PC-9 (cell line): ENCODE data around the gene TBC1D14. TPM values are rescaled to one million over a fixed set of nuclear protein-coding genes. Genes with fewer than 3 reads are reported as not detected.

ENCODE experiments used
- BruUV-seq: library from RNA; stranded (reverse); fragments of 400-500 nt; replicated peaks from 2 replicates; lab custom pipeline; 2021; lab: Mats Ljungman, UMichigan
- CTCF ChIA-PET: fragments of 300-600 bp; sonication (Branson Sonifier 250); formaldehyde crosslinking; loops from one replicate; lab custom pipeline; 2022; ENCODE audit warnings: antibody characterized with exemption; lab: Charles Lee
- POLR2A ChIA-PET: fragments of 300-600 bp; sonication (Branson Sonifier 250); formaldehyde crosslinking; loops from one replicate; lab custom pipeline; 2022; ENCODE audit warnings: antibody characterized with exemption; ENCODE audit not compliant: unreplicated experiment; lab: Charles Lee
- DNase-seq, 2 experiments: peaks; one replicate each; pipeline versions ENCODE4 v3.0.0 to v3.0.0-alpha.2; 2015 to 2022; ENCODE audit warnings: mixed read lengths in 1 of 2
- H2AFZ ChIP-seq: fragments of 200-600 bp; sonication (generic); 2 replicates; pipeline ENCODE4 v1.8.1; 2017; ENCODE audit warnings: antibody characterized with exemption
- H3F3A ChIP-seq: fragments of 200-600 bp; sonication (generic); 2 replicates; pipeline ENCODE4 v1.8.1; 2017; ENCODE audit warnings: antibody characterized with exemption, mild to moderate bottlenecking, low read depth; ENCODE audit not compliant: insufficient read depth
- H3K27ac ChIP-seq: fragments of 200-600 bp; sonication (generic); 2 replicates; pipeline ENCODE4 v1.6.1; 2016; ENCODE audit warnings: mixed run types
- H3K27me3 ChIP-seq: fragments of 200-600 bp; sonication (generic); 2 replicates; pipeline ENCODE4 v1.6.1; 2016; ENCODE audit warnings: low read depth, mixed run types; ENCODE audit not compliant: insufficient read depth
- H3K36me3 ChIP-seq: fragments of 200-600 bp; sonication (generic); 2 replicates; pipeline ENCODE4 v1.6.1; 2016; ENCODE audit warnings: low read depth, mixed run types
- H3K4me1 ChIP-seq: fragments of 200-600 bp; sonication (generic); replicated peaks from 2 replicates; pipeline ENCODE4 v1.6.1; 2016; ENCODE audit warnings: mixed run types; ENCODE audit not compliant: insufficient read depth
- H3K4me2 ChIP-seq: fragments of 200-600 bp; sonication (generic); 2 replicates; pipeline ENCODE4 v1.6.1; 2017; ENCODE audit warnings: mixed run types
- H3K4me3 ChIP-seq: fragments of 200-600 bp; sonication (generic); 2 replicates; pipeline ENCODE4 v1.6.1; 2016; ENCODE audit warnings: mixed run types
- H3K79me2 ChIP-seq: fragments of 200-600 bp; sonication (generic); 2 replicates; pipeline ENCODE4 v1.6.1; 2017; ENCODE audit warnings: low read depth, mixed run types
- H3K9me2 ChIP-seq: fragments of 200-600 bp; sonication (generic); 2 replicates; pipeline ENCODE4 v1.8.1; 2017; ENCODE audit warnings: mild to moderate bottlenecking; ENCODE audit not compliant: insufficient read depth
- H3K9me3 ChIP-seq: fragments of 200-600 bp; sonication (generic); 2 replicates; pipeline ENCODE4 v1.8.1; 2016; ENCODE audit warnings: low read depth; ENCODE audit not compliant: insufficient read depth
- H4K20me1 ChIP-seq: fragments of 200-600 bp; sonication (generic); 2 replicates; pipeline ENCODE4 v1.8.1; 2017; ENCODE audit not compliant: insufficient read depth
- EZH2 ChIP-seq: fragments of 200-600 bp; sonication (generic); IDR thresholded peaks from 2 replicates; pipeline ENCODE4 v1.8.0; 2017; ENCODE audit warnings: antibody characterized with exemption, low read depth
- intact Hi-C: fragments of 100-400 bp; cut with micrococcal nuclease; formaldehyde crosslinking; loops from one replicate; pipeline ENCODE4 v1.10.0; 2022; ENCODE audit not compliant: unreplicated experiment
- total RNA-seq: library from RNA; stranded (reverse); gene quantifications from 2 replicates; pipeline ENCODE4 v1.2.3, GENCODE V29; 2021
- TF ChIP-seq, protein P1 (sequence below): fragments of 200-600 bp; sonication (generic); conservative IDR thresholded peaks from 2 replicates; pipeline ENCODE4 v1.6.1; 2017; ENCODE audit warnings: mixed run types, antibody characterized with exemption, mild to moderate bottlenecking, moderate library complexity

The TBC1D14 gene
- total RNA-seq, 1 experiment from 2014 or later, result 46.2 TPM

DNA sequence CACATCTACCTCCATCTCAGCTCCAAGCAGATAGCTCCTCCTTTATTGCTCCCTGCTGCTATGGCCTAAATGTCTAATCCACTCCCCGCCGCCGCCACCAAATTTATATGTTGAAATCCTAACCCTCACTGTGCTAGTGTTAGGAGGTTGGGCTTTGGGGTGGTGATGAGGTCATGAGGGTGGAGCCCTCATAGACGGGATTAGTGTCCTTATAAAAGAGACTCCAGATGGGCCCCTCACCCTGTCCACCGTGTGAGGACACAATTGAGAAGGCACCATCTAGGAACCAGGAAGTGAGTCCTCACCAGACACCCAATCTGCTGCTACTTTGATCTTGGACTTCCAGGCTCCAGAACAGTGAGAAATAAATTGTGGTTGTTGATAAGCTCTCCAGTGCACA is 13.6 kb upstream of the TBC1D14 start:
- CTCF ChIA-PET, result no interaction called here

DNA sequence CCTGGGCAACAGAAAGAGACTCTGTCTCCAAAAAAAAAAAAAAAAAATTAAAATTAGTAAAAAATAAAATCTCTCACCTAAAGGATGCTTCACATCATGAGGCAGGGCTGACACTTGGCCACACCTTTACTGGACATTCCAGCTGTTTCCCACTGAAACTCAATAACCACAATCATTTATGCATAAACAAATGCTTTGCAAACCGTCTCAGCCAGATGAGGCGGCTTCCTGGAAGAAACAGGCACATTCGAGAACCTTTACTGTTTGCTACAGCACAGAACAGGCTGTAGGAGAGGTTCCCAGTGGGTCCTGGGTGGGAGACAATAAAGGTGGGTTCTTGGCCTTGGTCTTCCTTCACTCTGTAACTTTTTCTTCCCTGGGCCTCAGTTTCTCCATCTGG is 10.9 kb upstream of the TBC1D14 start:
- no peaks in the 10 kb centered on the region for H3K36me3 ChIP-seq
- no peaks in the 10 kb centered on the region for H3K9me3 ChIP-seq
- ChIA-PET POLR2A (interaction anchor here (0.6 kb wide), 1 partner anchor 15 kb away, joined by 7 read pairs; no protein-coding TSS in a partner anchor), CTCF (no interaction called here)
- TF ChIP-seq EZH2, result no peak
- TF ChIP-seq, protein P1, sequence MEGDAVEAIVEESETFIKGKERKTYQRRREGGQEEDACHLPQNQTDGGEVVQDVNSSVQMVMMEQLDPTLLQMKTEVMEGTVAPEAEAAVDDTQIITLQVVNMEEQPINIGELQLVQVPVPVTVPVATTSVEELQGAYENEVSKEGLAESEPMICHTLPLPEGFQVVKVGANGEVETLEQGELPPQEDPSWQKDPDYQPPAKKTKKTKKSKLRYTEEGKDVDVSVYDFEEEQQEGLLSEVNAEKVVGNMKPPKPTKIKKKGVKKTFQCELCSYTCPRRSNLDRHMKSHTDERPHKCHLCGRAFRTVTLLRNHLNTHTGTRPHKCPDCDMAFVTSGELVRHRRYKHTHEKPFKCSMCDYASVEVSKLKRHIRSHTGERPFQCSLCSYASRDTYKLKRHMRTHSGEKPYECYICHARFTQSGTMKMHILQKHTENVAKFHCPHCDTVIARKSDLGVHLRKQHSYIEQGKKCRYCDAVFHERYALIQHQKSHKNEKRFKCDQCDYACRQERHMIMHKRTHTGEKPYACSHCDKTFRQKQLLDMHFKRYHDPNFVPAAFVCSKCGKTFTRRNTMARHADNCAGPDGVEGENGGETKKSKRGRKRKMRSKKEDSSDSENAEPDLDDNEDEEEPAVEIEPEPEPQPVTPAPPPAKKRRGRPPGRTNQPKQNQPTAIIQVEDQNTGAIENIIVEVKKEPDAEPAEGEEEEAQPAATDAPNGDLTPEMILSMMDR, result no peak
- no peak overlapping the region for H3K27ac ChIP-seq
- no peak overlapping the region for H3K4me2 ChIP-seq
- no peaks in the 10 kb centered on the region for H3K9me2 ChIP-seq
- H3F3A ChIP-seq, result no peaks in the 10 kb centered on the region
- no peak for DNase-seq
- no peaks in the 10 kb centered on the region for H4K20me1 ChIP-seq
- H3K4me1 ChIP-seq, result no peaks in the 10 kb centered on the region
- H3K4me3 ChIP-seq, result no peak overlapping the region
- intact Hi-C loops, result no loop called here
- H3K27me3 ChIP-seq, result no peaks in the 10 kb centered on the region
- no TSS peak for BruUV-seq
- H3K79me2 ChIP-seq, result no peaks in the 10 kb centered on the region
- no peak overlapping the region for H2AFZ ChIP-seq

More for the DNA sequence above, 13.6 kb upstream of the TBC1D14 start:
- Histone ChIP-seq H2AFZ (no peak overlapping the region), H4K20me1 (no peaks in the 10 kb centered on the region), H3K4me1 (no peaks in the 10 kb centered on the region), H3K27ac (no peak overlapping the region), H3K4me2 (no peak overlapping the region), H3K4me3 (no peak overlapping the region), H3F3A (no peaks in the 10 kb centered on the region), H3K36me3 (no peaks in the 10 kb centered on the region), H3K9me3 (no peaks in the 10 kb centered on the region), H3K9me2 (no peaks in the 10 kb centered on the region), H3K27me3 (no peaks in the 10 kb centered on the region), H3K79me2 (no peaks in the 10 kb centered on the region)
- TF ChIP-seq EZH2, result no peak
- TF ChIP-seq, protein P1, result no peak
- no peak for DNase-seq
- intact Hi-C loops, result no loop called here
- POLR2A ChIA-PET, result no interaction called here
- no TSS peak for BruUV-seq

DNA sequence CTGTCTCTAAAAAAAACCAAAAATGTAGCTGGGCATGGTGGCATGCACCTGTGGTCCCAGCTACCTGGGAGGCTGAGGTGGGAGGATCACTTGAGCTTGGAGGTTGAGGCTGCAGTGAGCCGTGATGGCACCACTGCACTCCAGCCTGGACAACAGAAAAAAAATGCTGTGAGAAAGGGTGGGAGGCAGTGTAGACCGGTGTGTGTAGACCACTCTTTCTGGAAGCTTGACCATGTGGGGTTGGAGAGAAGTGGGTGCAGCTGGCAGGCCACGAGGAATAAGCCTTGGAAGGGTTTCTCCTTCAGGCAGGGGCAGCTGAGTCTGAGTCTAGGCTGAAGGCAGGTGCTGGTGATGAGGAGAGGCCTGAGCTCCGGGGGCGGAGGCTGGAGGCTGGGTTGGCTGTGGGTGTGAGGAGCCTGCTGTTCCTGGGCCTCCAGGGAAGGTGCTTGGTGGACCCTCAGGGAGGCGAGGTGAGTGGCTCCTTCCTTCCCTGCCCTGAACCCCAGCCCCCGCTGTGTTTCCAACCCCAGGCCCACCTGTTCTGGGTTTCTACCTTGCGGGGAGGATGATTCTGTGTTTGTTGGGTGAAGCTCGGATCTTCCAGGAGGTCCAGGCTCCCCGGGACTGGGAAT is 9.3 kb upstream of the TBC1D14 start:
- CTCF ChIA-PET, result interaction anchor here (0.6 kb wide), 1 partner anchor 15 kb away, joined by 5 read pairs; no protein-coding TSS in a partner anchor
- POLR2A ChIA-PET, result interaction anchor here (0.6 kb wide), 1 partner anchor 548 kb away, joined by 3 read pairs; no protein-coding TSS in a partner anchor

More for the DNA sequence above, 9.3 kb upstream of the TBC1D14 start:
- no peak for DNase-seq
- Histone ChIP-seq H3F3A (no peaks in the 10 kb centered on the region), H3K4me2 (no peak overlapping the region), H4K20me1 (no peaks in the 10 kb centered on the region), H3K4me1 (no peaks in the 10 kb centered on the region), H2AFZ (no peak overlapping the region), H3K4me3 (no peak overlapping the region), H3K9me3 (no peaks in the 10 kb centered on the region), H3K79me2 (no peaks in the 10 kb centered on the region), H3K27ac (no peak overlapping the region), H3K9me2 (no peaks in the 10 kb centered on the region), H3K36me3 (no peaks in the 10 kb centered on the region), H3K27me3 (no peaks in the 10 kb centered on the region)
- intact Hi-C loops, result no loop called here
- TF ChIP-seq, protein P1, result no peak
- TF ChIP-seq EZH2, result no peak
- no TSS peak for BruUV-seq
